ENCODE measurements around the gene AK4. TPM values are rescaled to one million over a fixed set of nuclear protein-coding genes. Genes with fewer than 3 reads are reported as not detected.
A peak's percentile ranks its signal among the peaks of the same experiment; 100 is the strongest.

Gene AK4
- polyA plus RNA-seq, 1 donor (not counting 4 experiments of a cell fraction or from before 2014, with no cell fraction given) = 90.0 TPM

- no peak for TF ChIP-seq CTCF (optimal IDR thresholded peaks at IDR 0.05 in 1 of 3, IDR thresholded peaks at IDR 0.05 in 1 of 3, conservative IDR thresholded peaks at IDR 0.05 in 1 of 3; ENCODE audit: extremely low read depth in 1 of 3, insufficient read depth in 2 of 3, low read length in 3 of 3)
- dilution Hi-C loops (cut with MboI; ENCODE audit: extremely low pct_ligation_motif_present, low sequenced_read_pairs) = no loop called here
- no peak overlapping the region for H3K27ac ChIP-seq (ENCODE audit: control insufficient read depth, insufficient read depth, low read length)
- H3K9ac ChIP-seq (ENCODE audit: control insufficient read depth, extremely low read depth, insufficient read depth, low read length) = no peak overlapping the region
- no peak overlapping the region for H3K4me2 ChIP-seq (ENCODE audit: control insufficient read depth, extremely low read depth, insufficient read depth, low read depth, low read length)
- DNase-seq (ENCODE audit: low read depth, low spot score) = no peak
- no peaks in the 10 kb centered on the region for H4K20me1 ChIP-seq (ENCODE audit: control insufficient read depth, extremely low read depth, insufficient read depth, low read length)
- no peak for FAIRE-seq
- no peak overlapping the region for H2AFZ ChIP-seq (ENCODE audit: control insufficient read depth, low read length)
- H3K4me1 ChIP-seq (ENCODE audit: control insufficient read depth, extremely low read depth, insufficient read depth, low read length) = peaks cover 26% of the 10 kb centered on the region
- H3K27me3 ChIP-seq (ENCODE audit: control insufficient read depth, extremely low read depth, insufficient read depth, low read length) = no peaks in the 10 kb centered on the region
- no peak overlapping the region for H3K4me3 ChIP-seq (ENCODE audit: control insufficient read depth in 2 of 3, extremely low read depth in 1 of 3, insufficient read depth in 2 of 3, low read depth in 1 of 3, low read length in 3 of 3)
- H3K79me2 ChIP-seq (ENCODE audit: control insufficient read depth, insufficient read depth, low read length) = peaks cover 8% of the 10 kb centered on the region
- H3K36me3 ChIP-seq (ENCODE audit: control insufficient read depth in 2 of 2, extremely low read depth in 1 of 2, insufficient read depth in 2 of 2, low read length in 2 of 2) = no peaks in the 10 kb centered on the region
- no peaks in the 10 kb centered on the region for H3K9me1 ChIP-seq (ENCODE audit: control insufficient read depth, extremely low read depth, insufficient read depth, low read length)
- H3K9me3 ChIP-seq (ENCODE audit: control insufficient read depth, low read depth, low read length) = no peaks in the 10 kb centered on the region
Observed at GRCh38 chr1:65259816-65260215, 111.8 kb downstream of the AK4 start.

DNA sequence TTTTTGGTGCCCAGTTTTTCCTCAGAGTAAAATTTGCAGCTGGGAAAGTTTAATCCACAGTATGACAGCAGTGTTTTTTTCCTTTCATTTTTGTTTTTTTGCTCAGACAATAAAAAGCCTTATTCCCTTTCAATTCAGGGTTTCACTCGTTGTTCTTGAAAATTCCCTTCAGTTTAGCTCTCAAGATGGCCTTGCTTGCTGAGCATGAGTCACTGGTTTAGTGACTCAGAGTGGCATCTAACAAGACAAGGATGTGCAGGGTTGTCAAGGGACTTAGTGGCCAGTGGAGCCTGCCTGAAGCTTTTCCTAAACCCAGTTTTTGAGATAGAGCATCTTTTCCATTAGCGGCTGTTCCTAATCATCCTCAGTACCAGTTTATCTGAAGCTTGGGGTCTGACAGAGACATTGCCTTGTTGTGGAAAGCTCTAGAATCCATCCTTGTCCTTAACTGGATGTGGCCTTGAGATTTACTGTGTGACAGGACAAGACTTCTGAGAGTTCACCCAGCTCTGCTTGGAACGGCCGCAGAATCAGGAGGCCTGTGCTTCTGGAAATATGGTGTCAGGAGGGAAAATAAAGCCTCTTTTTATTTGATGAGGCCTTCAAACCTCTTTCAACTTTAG is 113.0 kb downstream of the AK4 start:
- FAIRE-seq (peak; percentile 90), DNase-seq (ENCODE audit: low read depth, low spot score) (peak; percentile 58)
- Histone ChIP-seq H3K27ac (ENCODE audit: control insufficient read depth, insufficient read depth, low read length) (no peak overlapping the region), H2AFZ (ENCODE audit: control insufficient read depth, low read length) (no peak overlapping the region), H3K9me1 (ENCODE audit: control insufficient read depth, extremely low read depth, insufficient read depth, low read length) (no peaks in the 10 kb centered on the region), H3K4me2 (ENCODE audit: control insufficient read depth, extremely low read depth, insufficient read depth, low read depth, low read length) (no peak overlapping the region), H3K4me3 (ENCODE audit: control insufficient read depth in 2 of 3, extremely low read depth in 1 of 3, insufficient read depth in 2 of 3, low read depth in 1 of 3, low read length in 3 of 3) (no peak overlapping the region), H4K20me1 (ENCODE audit: control insufficient read depth, extremely low read depth, insufficient read depth, low read length) (no peaks in the 10 kb centered on the region), H3K27me3 (ENCODE audit: control insufficient read depth, extremely low read depth, insufficient read depth, low read length) (no peaks in the 10 kb centered on the region), H3K9ac (ENCODE audit: control insufficient read depth, extremely low read depth, insufficient read depth, low read length) (no peak overlapping the region), H3K36me3 (ENCODE audit: control insufficient read depth in 2 of 2, extremely low read depth in 1 of 2, insufficient read depth in 2 of 2, low read length in 2 of 2) (no peaks in the 10 kb centered on the region), H3K9me3 (ENCODE audit: control insufficient read depth, low read depth, low read length) (no peaks in the 10 kb centered on the region), H3K79me2 (ENCODE audit: control insufficient read depth, insufficient read depth, low read length) (peaks cover 1% of the 10 kb centered on the region), H3K4me1 (ENCODE audit: control insufficient read depth, extremely low read depth, insufficient read depth, low read length) (peaks cover 26% of the 10 kb centered on the region)
- dilution Hi-C loops (cut with MboI; ENCODE audit: extremely low pct_ligation_motif_present, low sequenced_read_pairs) = no loop called here
- TF ChIP-seq EZH2 (IDR thresholded peaks at IDR 0.05; ENCODE audit: low read length) (no peak), CTCF (optimal IDR thresholded peaks at IDR 0.05 in 1 of 3, IDR thresholded peaks at IDR 0.05 in 1 of 3, conservative IDR thresholded peaks at IDR 0.05 in 1 of 3; ENCODE audit: extremely low read depth in 1 of 3, insufficient read depth in 2 of 3, low read length in 3 of 3) (no peak)

All from keratinocyte (primary cell).